HEK293 (cell line): ENCODE data around the gene CRY2.

ENCODE experiments used
- CTCF ChIA-PET: fragments of 350-600 bp; formaldehyde crosslinking; extraction: SDS; loops from one replicate; lab custom pipeline; 2021; ENCODE audit warnings: antibody characterized with exemption; lab: Yijun Ruan, JAX
- POLR2A ChIA-PET: fragments of 300-600 bp; formaldehyde crosslinking; extraction: SDS; loops from one replicate; lab custom pipeline; 2020; ENCODE audit warnings: antibody characterized with exemption, inconsistent platforms; lab: Yijun Ruan, JAX
- H3K27ac ChIP-seq: fragments of 200-500 bp; sonication (Bioruptor generic); 2 replicates; pipeline ENCODE4 v1.5.1; 2014; ENCODE audit warnings: low read depth, low read length, control low read depth, inconsistent platforms; ENCODE audit errors: extremely low read depth
- H3K36me3 ChIP-seq, 2 experiments: fragments of 200-500 bp in 1 of 2; sonication (Bioruptor generic) in 1 of 2; 1 replicate in 1 of 2; 2 replicates in 1 of 2; pipeline ENCODE4 v1.5.1; 2014 to 2017; ENCODE audit warnings: inconsistent platforms in 2 of 2, low read length in 2 of 2; ENCODE audit not compliant: control insufficient read depth in 2 of 2, insufficient read depth in 1 of 2
- H3K4me1 ChIP-seq: fragments of 200-500 bp; sonication (Bioruptor generic); 2 replicates; pipeline ENCODE4 v1.5.1; 2014; ENCODE audit warnings: mild to moderate bottlenecking, low read length, inconsistent platforms; ENCODE audit not compliant: control insufficient read depth, insufficient read depth
- H3K4me3 ChIP-seq: 2 replicates; pipeline ENCODE4 v1.5.1; 2011; ENCODE audit warnings: low read depth, mild to moderate bottlenecking, control low read depth, low read length, moderate library complexity
- H3K9me3 ChIP-seq: fragments of 200-500 bp; sonication (Bioruptor generic); 2 replicates; pipeline ENCODE4 v1.5.1; 2014; ENCODE audit warnings: low read depth, low read length, inconsistent platforms; ENCODE audit not compliant: control insufficient read depth, insufficient read depth
- KLF16 ChIP-seq: fragments of 450-650 bp; formaldehyde crosslinking; IDR thresholded peaks from 2 replicates; pipeline ENCODE4 v1.5.1; 2017; ENCODE audit warnings: missing biosample characterization, missing genetic modification characterization
- KLF8 ChIP-seq: fragments of 450-650 bp; formaldehyde crosslinking; IDR thresholded peaks from 2 replicates; pipeline ENCODE4 v1.5.1; 2016; ENCODE audit warnings: missing biosample characterization, missing genetic modification characterization
- KLF9 ChIP-seq: fragments of 450-650 bp; formaldehyde crosslinking; IDR thresholded peaks from 2 replicates; pipeline ENCODE4 v1.5.1; 2016; ENCODE audit warnings: missing biosample characterization, missing genetic modification characterization, low read depth
- RBAK ChIP-seq: fragments of 450-650 bp; formaldehyde crosslinking; IDR thresholded peaks from 2 replicates; pipeline ENCODE4 v1.5.1; 2016; ENCODE audit warnings: missing biosample characterization, missing genetic modification characterization
- SP3 ChIP-seq: fragments of 450-650 bp; formaldehyde crosslinking; IDR thresholded peaks from 2 replicates; pipeline ENCODE4 v1.5.1; 2016; ENCODE audit warnings: missing biosample characterization, missing genetic modification characterization
- SP7 ChIP-seq: fragments of 450-650 bp; formaldehyde crosslinking; IDR thresholded peaks from 2 replicates; pipeline ENCODE4 v1.5.1; 2016; ENCODE audit warnings: missing biosample characterization, missing genetic modification characterization
- ZBTB17 ChIP-seq: fragments of 450-650 bp; formaldehyde crosslinking; IDR thresholded peaks from 2 replicates; pipeline ENCODE4 v1.5.1; 2016; ENCODE audit warnings: missing biosample characterization, missing genetic modification characterization
- ZBTB20 ChIP-seq: fragments of 450-650 bp; formaldehyde crosslinking; IDR thresholded peaks from 2 replicates; pipeline ENCODE4 v1.5.1; 2016; ENCODE audit warnings: missing biosample characterization, missing genetic modification characterization
- ZBTB21 ChIP-seq: fragments of 450-650 bp; formaldehyde crosslinking; IDR thresholded peaks from 2 replicates; pipeline ENCODE4 v1.5.1; 2017; ENCODE audit warnings: missing biosample characterization, missing genetic modification characterization
- ZBTB48 ChIP-seq: fragments of 450-650 bp; formaldehyde crosslinking; IDR thresholded peaks from 2 replicates; pipeline ENCODE4 v1.5.1; 2016; ENCODE audit warnings: missing biosample characterization, missing genetic modification characterization
- ZEB2 ChIP-seq: fragments of 450-650 bp; formaldehyde crosslinking; IDR thresholded peaks from 2 replicates; pipeline ENCODE4 v1.5.1; 2016; ENCODE audit warnings: missing biosample characterization, missing genetic modification characterization
- ZFP3 ChIP-seq: fragments of 450-650 bp; formaldehyde crosslinking; IDR thresholded peaks from 2 replicates; pipeline ENCODE4 v1.5.1; 2016; ENCODE audit warnings: low read depth, missing biosample characterization, missing genetic modification characterization
- ZFP37 ChIP-seq: fragments of 450-650 bp; formaldehyde crosslinking; IDR thresholded peaks from 2 replicates; pipeline ENCODE4 v1.5.1; 2016; ENCODE audit warnings: missing biosample characterization, missing genetic modification characterization
- ZIC2 ChIP-seq: fragments of 450-650 bp; formaldehyde crosslinking; IDR thresholded peaks from 2 replicates; pipeline ENCODE4 v1.5.1; 2016; ENCODE audit warnings: missing biosample characterization, missing genetic modification characterization
- ZNF112 ChIP-seq: fragments of 450-650 bp; formaldehyde crosslinking; IDR thresholded peaks from 2 replicates; pipeline ENCODE4 v1.5.0; 2017; ENCODE audit warnings: missing biosample characterization, missing genetic modification characterization
- ZNF223 ChIP-seq: fragments of 450-650 bp; formaldehyde crosslinking; IDR thresholded peaks from 2 replicates; pipeline ENCODE4 v1.5.1; 2016; ENCODE audit warnings: missing biosample characterization, missing genetic modification characterization
- ZNF37A ChIP-seq: fragments of 450-650 bp; IDR thresholded peaks from 2 replicates; pipeline ENCODE4 v1.5.1; 2018; ENCODE audit warnings: missing biosample characterization, missing genetic modification characterization
- ZNF521 ChIP-seq: fragments of 450-650 bp; formaldehyde crosslinking; IDR thresholded peaks from 2 replicates; pipeline ENCODE4 v1.5.1; 2017; ENCODE audit warnings: missing biosample characterization, mild to moderate bottlenecking, missing genetic modification characterization
- ZNF529 ChIP-seq: fragments of 450-650 bp; formaldehyde crosslinking; IDR thresholded peaks from 2 replicates; pipeline ENCODE4 v1.5.1; 2017; ENCODE audit warnings: missing genetic modification characterization, missing biosample characterization; ENCODE audit not compliant: insufficient replicate concordance
- ZNF558 ChIP-seq: fragments of 450-650 bp; formaldehyde crosslinking; IDR thresholded peaks from 2 replicates; pipeline ENCODE4 v1.5.1; 2016; ENCODE audit warnings: missing biosample characterization, missing genetic modification characterization
- ZNF600 ChIP-seq: fragments of 450-650 bp; formaldehyde crosslinking; IDR thresholded peaks from 2 replicates; pipeline ENCODE4 v1.5.1; 2016; ENCODE audit warnings: missing biosample characterization, missing genetic modification characterization
- ZNF621 ChIP-seq: fragments of 450-650 bp; formaldehyde crosslinking; IDR thresholded peaks from 2 replicates; pipeline ENCODE4 v1.5.1; 2017; ENCODE audit warnings: missing biosample characterization, missing genetic modification characterization
- ZNF654 ChIP-seq: fragments of 450-650 bp; formaldehyde crosslinking; IDR thresholded peaks from 2 replicates; pipeline ENCODE4 v1.5.1; 2016; ENCODE audit warnings: low read depth, missing biosample characterization, missing genetic modification characterization
- ZNF660 ChIP-seq: fragments of 450-650 bp; IDR thresholded peaks from 2 replicates; pipeline ENCODE4 v1.5.1; 2018; ENCODE audit warnings: missing biosample characterization, mild to moderate bottlenecking, missing genetic modification characterization
- ZNF670 ChIP-seq: fragments of 450-650 bp; formaldehyde crosslinking; IDR thresholded peaks from 2 replicates; pipeline ENCODE4 v1.5.1; 2016; ENCODE audit warnings: missing biosample characterization, missing genetic modification characterization, low read depth
- ZNF677 ChIP-seq: fragments of 450-650 bp; IDR thresholded peaks from 2 replicates; pipeline ENCODE4 v1.5.0; 2018; ENCODE audit warnings: missing biosample characterization, mild to moderate bottlenecking, missing genetic modification characterization, moderate library complexity
- TF ChIP-seq, protein P1 (sequence below): fragments of 450-650 bp; formaldehyde crosslinking; IDR thresholded peaks from 2 replicates; pipeline ENCODE4 v1.5.1; 2016; ENCODE audit warnings: missing biosample characterization, missing genetic modification characterization
- TF ChIP-seq, protein P2 (sequence below): fragments of 450-650 bp; formaldehyde crosslinking; IDR thresholded peaks from 2 replicates; pipeline ENCODE4 v1.5.1; 2016; ENCODE audit warnings: missing biosample characterization, missing genetic modification characterization
- TF ChIP-seq, protein P3 (sequence below): fragments of 450-650 bp; formaldehyde crosslinking; IDR thresholded peaks from 2 replicates; pipeline ENCODE4 v1.5.1; 2016; ENCODE audit warnings: missing biosample characterization, missing genetic modification characterization
- TF ChIP-seq, protein P4 (sequence below): fragments of 450-650 bp; formaldehyde crosslinking; IDR thresholded peaks from 2 replicates; pipeline ENCODE4 v1.5.1; 2016; ENCODE audit warnings: missing biosample characterization, missing genetic modification characterization

Gene CRY2

DNA sequence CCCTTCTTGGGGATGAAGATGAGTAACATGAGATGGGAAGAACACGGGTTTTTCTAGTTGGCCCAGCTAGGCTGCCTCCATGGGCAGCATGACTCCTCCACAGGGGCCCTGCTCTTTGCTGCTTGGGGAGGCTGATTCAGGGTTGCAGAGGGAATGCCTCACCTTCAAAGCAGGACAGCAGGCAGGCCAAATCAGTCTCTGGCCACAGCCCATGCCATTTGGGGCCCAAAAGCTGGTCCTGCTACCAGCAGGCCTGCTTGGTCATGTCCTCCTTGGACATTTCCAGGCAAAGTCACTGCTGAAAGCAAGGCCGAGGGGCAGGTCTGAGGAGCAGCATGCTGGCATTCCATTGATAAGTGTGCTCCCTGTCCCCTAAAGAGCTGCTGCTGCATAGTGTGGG, 24.4 kb downstream of the CRY2 start:
- Histone ChIP-seq H3K4me1 (no peaks in the 10 kb centered on the region), H3K4me3 (no peak overlapping the region), H3K27ac (no peak overlapping the region)
- CTCF ChIA-PET = interaction anchor here (0.6 to 7.0 kb wide), 21 partner anchors 9 to 595 kb away, joined by 3 to 79 read pairs (median 6); no protein-coding TSS in a partner anchor
- POLR2A ChIA-PET = interaction anchor here (1.4 kb wide), 1 partner anchor 57 kb away, joined by 3 read pairs; no protein-coding TSS in a partner anchor
- TF ChIP-seq ZNF529 (tag by site-specific recombination) (no peak), KLF9 (no peak), ZNF37A (tag by site-specific recombination) (no peak), ZNF112 (tag by site-specific recombination) (no peak), ZNF521 (tag by site-specific recombination) (no peak), ZNF670 (no peak), ZFP3 (tag by site-specific recombination) (no peak), KLF8 (tag by site-specific recombination) (no peak)
- TF ChIP-seq, protein P1, sequence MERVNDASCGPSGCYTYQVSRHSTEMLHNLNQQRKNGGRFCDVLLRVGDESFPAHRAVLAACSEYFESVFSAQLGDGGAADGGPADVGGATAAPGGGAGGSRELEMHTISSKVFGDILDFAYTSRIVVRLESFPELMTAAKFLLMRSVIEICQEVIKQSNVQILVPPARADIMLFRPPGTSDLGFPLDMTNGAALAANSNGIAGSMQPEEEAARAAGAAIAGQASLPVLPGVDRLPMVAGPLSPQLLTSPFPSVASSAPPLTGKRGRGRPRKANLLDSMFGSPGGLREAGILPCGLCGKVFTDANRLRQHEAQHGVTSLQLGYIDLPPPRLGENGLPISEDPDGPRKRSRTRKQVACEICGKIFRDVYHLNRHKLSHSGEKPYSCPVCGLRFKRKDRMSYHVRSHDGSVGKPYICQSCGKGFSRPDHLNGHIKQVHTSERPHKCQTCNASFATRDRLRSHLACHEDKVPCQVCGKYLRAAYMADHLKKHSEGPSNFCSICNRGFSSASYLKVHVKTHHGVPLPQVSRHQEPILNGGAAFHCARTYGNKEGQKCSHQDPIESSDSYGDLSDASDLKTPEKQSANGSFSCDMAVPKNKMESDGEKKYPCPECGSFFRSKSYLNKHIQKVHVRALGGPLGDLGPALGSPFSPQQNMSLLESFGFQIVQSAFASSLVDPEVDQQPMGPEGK (tag by site-specific recombination) = no peak
- TF ChIP-seq, all 188 proteins: peak for 0
- H3K36me3 ChIP-seq = peaks cover 0 to 68% of the 10 kb centered on the region in 2 experiments; a peak in 1 of 3 replicates
- H3K9me3 ChIP-seq = no peaks in the 10 kb centered on the region

DNA sequence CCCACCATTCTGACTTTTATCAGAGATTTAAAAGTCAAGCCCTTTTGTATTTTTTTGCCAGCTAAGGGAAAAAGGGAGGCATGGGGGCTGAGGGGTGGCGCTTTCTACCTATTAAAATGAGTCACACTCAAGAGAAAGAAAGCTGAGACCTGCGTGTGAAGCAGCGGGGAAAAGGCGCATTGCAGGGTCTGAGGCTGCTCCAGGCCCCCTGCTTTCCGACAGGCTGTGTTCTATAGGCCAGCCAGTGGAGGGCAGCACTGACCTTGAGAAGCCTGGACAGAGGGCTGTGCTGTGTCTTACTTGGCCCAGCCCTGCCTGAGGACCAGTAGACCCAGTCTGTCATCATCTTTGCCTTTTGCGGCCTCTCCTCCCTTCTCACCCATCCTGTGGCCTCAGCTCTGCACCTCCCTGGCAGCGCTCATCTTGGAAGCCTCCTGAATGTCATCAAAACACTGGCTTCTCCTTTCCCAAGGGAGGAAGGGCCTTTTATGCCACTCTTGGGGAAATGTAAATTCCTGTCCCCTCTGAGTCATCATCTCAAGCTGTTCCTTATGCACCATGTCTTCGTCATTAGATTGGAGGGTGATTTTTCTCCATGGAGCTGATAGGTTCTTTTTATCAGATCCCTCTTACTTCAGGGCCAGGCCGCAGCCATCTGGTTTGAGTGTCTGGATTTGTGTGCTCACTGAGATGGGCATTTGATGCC, 25.5 kb downstream of the CRY2 start:
- Histone ChIP-seq H3K27ac (no peak overlapping the region), H3K4me3 (no peak overlapping the region), H3K4me1 (no peaks in the 10 kb centered on the region), H3K9me3 (no peaks in the 10 kb centered on the region), H3K36me3 (peaks cover 0 to 71% of the 10 kb centered on the region in 2 experiments; a peak in 1 of 3 replicates)
- ChIA-PET POLR2A (interaction anchor here (0.6 to 2.6 kb wide), 5 partner anchors 16 to 248 kb away, joined by 3 to 10 read pairs (median 3); partner anchors contain the start of gene PEX16), CTCF (interaction anchor here (0.6 to 7.0 kb wide), 65 partner anchors 7 to 517 kb away, joined by 3 to 79 read pairs (median 5); partner anchors contain the start of genes CRY2 and PEX16)
- TF ChIP-seq ZNF654 (tag by site-specific recombination) = peak; percentile 92
- peak; percentile 58; the same call in 1 of the 2 replicates for TF ChIP-seq ZBTB48 (tag by site-specific recombination)
- TF ChIP-seq ZNF660 (tag by site-specific recombination) = peak; percentile 87
- TF ChIP-seq ZBTB20 (tag by site-specific recombination) = 0 out of 2 replicates have a peak, but pooled peaks have one; percentile 31
- peak; percentile 58; the same call in 1 of the 2 replicates for TF ChIP-seq ZFP37 (tag by site-specific recombination)
- TF ChIP-seq ZNF223 (tag by site-specific recombination) = no peak
- no peak for TF ChIP-seq ZNF621
- TF ChIP-seq SP3 (tag by site-specific recombination) = 0 out of 2 replicates have a peak, but pooled peaks have one; percentile 22
- no peak for TF ChIP-seq RBAK (tag by site-specific recombination)
- TF ChIP-seq, protein P2, sequence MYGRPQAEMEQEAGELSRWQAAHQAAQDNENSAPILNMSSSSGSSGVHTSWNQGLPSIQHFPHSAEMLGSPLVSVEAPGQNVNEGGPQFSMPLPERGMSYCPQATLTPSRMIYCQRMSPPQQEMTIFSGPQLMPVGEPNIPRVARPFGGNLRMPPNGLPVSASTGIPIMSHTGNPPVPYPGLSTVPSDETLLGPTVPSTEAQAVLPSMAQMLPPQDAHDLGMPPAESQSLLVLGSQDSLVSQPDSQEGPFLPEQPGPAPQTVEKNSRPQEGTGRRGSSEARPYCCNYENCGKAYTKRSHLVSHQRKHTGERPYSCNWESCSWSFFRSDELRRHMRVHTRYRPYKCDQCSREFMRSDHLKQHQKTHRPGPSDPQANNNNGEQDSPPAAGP = peak; percentile 70; the same call in 1 of the 2 replicates
- peak; percentile 59 for TF ChIP-seq SP7 (tag by site-specific recombination)
- peak; percentile 42; the same call in 1 of the 2 replicates for TF ChIP-seq ZBTB21 (tag by site-specific recombination)
- TF ChIP-seq KLF16 (tag by site-specific recombination) = 0 out of 2 replicates have a peak, but pooled peaks have one; percentile 28
- TF ChIP-seq, protein P3, sequence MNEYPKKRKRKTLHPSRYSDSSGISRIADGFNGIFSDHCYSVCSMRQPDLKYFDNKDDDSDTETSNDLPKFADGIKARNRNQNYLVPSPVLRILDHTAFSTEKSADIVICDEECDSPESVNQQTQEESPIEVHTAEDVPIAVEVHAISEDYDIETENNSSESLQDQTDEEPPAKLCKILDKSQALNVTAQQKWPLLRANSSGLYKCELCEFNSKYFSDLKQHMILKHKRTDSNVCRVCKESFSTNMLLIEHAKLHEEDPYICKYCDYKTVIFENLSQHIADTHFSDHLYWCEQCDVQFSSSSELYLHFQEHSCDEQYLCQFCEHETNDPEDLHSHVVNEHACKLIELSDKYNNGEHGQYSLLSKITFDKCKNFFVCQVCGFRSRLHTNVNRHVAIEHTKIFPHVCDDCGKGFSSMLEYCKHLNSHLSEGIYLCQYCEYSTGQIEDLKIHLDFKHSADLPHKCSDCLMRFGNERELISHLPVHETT = 0 out of 2 replicates have a peak, but pooled peaks have one; percentile 48
- TF ChIP-seq ZNF600 = peak; percentile 55
- TF ChIP-seq, protein P4, sequence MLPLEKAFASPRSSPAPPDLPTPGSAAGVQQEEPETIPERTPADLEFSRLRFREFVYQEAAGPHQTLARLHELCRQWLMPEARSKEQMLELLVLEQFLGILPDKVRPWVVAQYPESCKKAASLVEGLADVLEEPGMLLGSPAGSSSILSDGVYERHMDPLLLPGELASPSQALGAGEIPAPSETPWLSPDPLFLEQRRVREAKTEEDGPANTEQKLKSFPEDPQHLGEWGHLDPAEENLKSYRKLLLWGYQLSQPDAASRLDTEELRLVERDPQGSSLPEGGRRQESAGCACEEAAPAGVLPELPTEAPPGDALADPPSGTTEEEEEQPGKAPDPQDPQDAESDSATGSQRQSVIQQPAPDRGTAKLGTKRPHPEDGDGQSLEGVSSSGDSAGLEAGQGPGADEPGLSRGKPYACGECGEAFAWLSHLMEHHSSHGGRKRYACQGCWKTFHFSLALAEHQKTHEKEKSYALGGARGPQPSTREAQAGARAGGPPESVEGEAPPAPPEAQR = no peak
- peak; percentile 58 for TF ChIP-seq ZBTB17 (tag by site-specific recombination)
- peak; percentile 44; the same call in 1 of the 2 replicates for TF ChIP-seq ZEB2 (tag by site-specific recombination)
- TF ChIP-seq ZIC2 (tag by site-specific recombination) = 0 out of 2 replicates have a peak, but pooled peaks have one; percentile 13
- TF ChIP-seq ZNF558 (tag by site-specific recombination) = peak; percentile 65
- TF ChIP-seq ZNF677 (tag by site-specific recombination) = no peak
